HEK293T (cell line): ENCODE data around the gene FKBP2.

ENCODE experiments used
- CTCF ChIA-PET: fragments of 350-600 bp; formaldehyde crosslinking; extraction: SDS; loops from one replicate; lab custom pipeline; 2021; ENCODE audit warnings: antibody characterized with exemption, inconsistent platforms; lab: Yijun Ruan, JAX
- POLR2A ChIA-PET: fragments of 350-600 bp; formaldehyde crosslinking; extraction: SDS; loops from one replicate; lab custom pipeline; 2020; ENCODE audit warnings: antibody characterized with exemption, inconsistent platforms; lab: Yijun Ruan, JAX
- DNase-seq: peaks from one replicate; pipeline ENCODE4 v3.0.0; 2012; ENCODE audit warnings: mixed read lengths; ENCODE audit errors: extremely low spot score
- ARNT ChIP-seq: fragments of 450-650 bp; IDR thresholded peaks from 2 replicates; pipeline ENCODE4 v1.6.1; 2017; ENCODE audit warnings: mild to moderate bottlenecking
- BHLHE40 ChIP-seq: fragments of 450-650 bp; IDR thresholded peaks from 2 replicates; pipeline ENCODE4 v1.6.1; 2016; ENCODE audit warnings: mild to moderate bottlenecking, moderate library complexity, borderline replicate concordance
- CTBP1 ChIP-seq: fragments of 450-650 bp; IDR thresholded peaks from 2 replicates; pipeline ENCODE4 v1.6.1; 2016; ENCODE audit warnings: borderline replicate concordance
- ELF4 ChIP-seq: fragments of 450-650 bp; IDR thresholded peaks from 2 replicates; pipeline ENCODE4 v1.6.1; 2017; ENCODE audit warnings: antibody characterized with exemption
- FOXA1 ChIP-seq: fragments of 450-650 bp; IDR thresholded peaks from 2 replicates; pipeline ENCODE4 v1.6.1; 2016; ENCODE audit warnings: mild to moderate bottlenecking
- FOXK2 ChIP-seq: fragments of 450-650 bp; IDR thresholded peaks from 2 replicates; pipeline ENCODE4 v1.6.1; 2016; ENCODE audit warnings: mild to moderate bottlenecking
- FOXM1 ChIP-seq: fragments of 450-650 bp; IDR thresholded peaks from 2 replicates; pipeline ENCODE4 v1.6.1; 2017; ENCODE audit warnings: mild to moderate bottlenecking, borderline replicate concordance
- HDGF ChIP-seq: fragments of 450-650 bp; IDR thresholded peaks from 2 replicates; pipeline ENCODE4 v1.6.1; 2017; ENCODE audit warnings: antibody characterized with exemption, borderline replicate concordance
- L3MBTL2 ChIP-seq: fragments of 450-650 bp; conservative IDR thresholded peaks from 2 replicates; pipeline ENCODE4 v1.6.1; 2016; ENCODE audit warnings: mild to moderate bottlenecking
- LEF1 ChIP-seq: fragments of 450-650 bp; IDR thresholded peaks from 2 replicates; pipeline ENCODE4 v1.6.1; 2017; ENCODE audit warnings: mild to moderate bottlenecking, borderline replicate concordance
- NFRKB ChIP-seq: fragments of 450-650 bp; IDR thresholded peaks from 2 replicates; pipeline ENCODE4 v1.6.1; 2016; ENCODE audit warnings: mild to moderate bottlenecking, moderate library complexity
- PKNOX1 ChIP-seq: fragments of 450-650 bp; IDR thresholded peaks from 2 replicates; pipeline ENCODE4 v1.6.1; 2016
- SP1 ChIP-seq: fragments of 450-650 bp; IDR thresholded peaks from 2 replicates; pipeline ENCODE4 v1.6.1; 2017
- SUZ12 ChIP-seq: fragments of 450-650 bp; IDR thresholded peaks from 2 replicates; pipeline ENCODE4 v1.6.1; 2016; ENCODE audit warnings: mild to moderate bottlenecking
- TARDBP ChIP-seq: fragments of 450-650 bp; IDR thresholded peaks from 2 replicates; pipeline ENCODE4 v1.6.1; 2016
- ZNF384 ChIP-seq: fragments of 450-650 bp; IDR thresholded peaks from 2 replicates; pipeline ENCODE4 v1.6.1; 2016

Gene FKBP2

DNA sequence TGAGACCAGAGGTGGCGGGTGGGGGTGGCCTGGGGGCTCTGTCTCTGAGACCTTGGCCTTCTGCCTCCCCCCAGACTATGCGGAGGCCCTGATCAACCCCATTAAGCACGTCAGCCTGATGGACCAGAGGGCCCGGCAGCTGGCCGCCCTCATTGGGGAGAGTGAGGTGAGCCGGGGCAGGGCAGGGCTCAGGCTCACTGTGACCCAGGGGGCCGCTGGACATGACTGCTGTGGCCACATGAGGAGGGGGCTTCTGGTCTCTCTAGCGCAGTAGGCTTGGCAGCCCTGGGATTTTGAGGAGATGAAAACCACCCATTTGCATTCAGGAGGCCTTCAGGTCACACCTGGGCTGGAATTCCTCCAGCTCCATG, 23.0 kb downstream of the FKBP2 start:
- CTCF ChIA-PET: no interaction called here
- POLR2A ChIA-PET: interaction anchor here (0.6 to 2.3 kb wide), 7 partner anchors 13 to 78 kb away, joined by 3 to 5 read pairs (median 3); partner anchors contain the start of genes PLCB3, PPP1R14B, STIP1 and TRMT112

GRCh38 chr11:64264371-64264852, 23.5 kb downstream of the FKBP2 start:
- ChIA-PET CTCF (no interaction called here), POLR2A (interaction anchor here (0.6 to 2.3 kb wide), 6 partner anchors 17 to 79 kb away, joined by 3 to 5 read pairs (median 3); partner anchors contain the start of genes PPP1R14B, STIP1 and TRMT112)
- DNase-seq: no peak
- TF ChIP-seq L3MBTL2 (no peak), PKNOX1 (no peak), ELF4 (no peak), FOXM1 (no peak), HDGF (no peak), FOXA1 (no peak), SP1 (no peak), FOXK2 (no peak), ZNF384 (no peak), ARNT (no peak), SUZ12 (no peak), CTBP1 (no peak), LEF1 (no peak), TARDBP (no peak)

More for the DNA sequence above, 23.0 kb downstream of the FKBP2 start:
- no peak for TF ChIP-seq SUZ12
- no peak for TF ChIP-seq HDGF
- TF ChIP-seq PKNOX1: no peak
- no peak for TF ChIP-seq ELF4
- TF ChIP-seq FOXM1: no peak
- no peak for TF ChIP-seq FOXK2
- TF ChIP-seq L3MBTL2: no peak
- TF ChIP-seq BHLHE40: no peak
- no peak for TF ChIP-seq SP1
- no peak for TF ChIP-seq CTBP1
- TF ChIP-seq LEF1: no peak
- no peak for TF ChIP-seq NFRKB
- no peak for TF ChIP-seq TARDBP
- no peak for TF ChIP-seq ZNF384
- no peak for DNase-seq

DNA sequence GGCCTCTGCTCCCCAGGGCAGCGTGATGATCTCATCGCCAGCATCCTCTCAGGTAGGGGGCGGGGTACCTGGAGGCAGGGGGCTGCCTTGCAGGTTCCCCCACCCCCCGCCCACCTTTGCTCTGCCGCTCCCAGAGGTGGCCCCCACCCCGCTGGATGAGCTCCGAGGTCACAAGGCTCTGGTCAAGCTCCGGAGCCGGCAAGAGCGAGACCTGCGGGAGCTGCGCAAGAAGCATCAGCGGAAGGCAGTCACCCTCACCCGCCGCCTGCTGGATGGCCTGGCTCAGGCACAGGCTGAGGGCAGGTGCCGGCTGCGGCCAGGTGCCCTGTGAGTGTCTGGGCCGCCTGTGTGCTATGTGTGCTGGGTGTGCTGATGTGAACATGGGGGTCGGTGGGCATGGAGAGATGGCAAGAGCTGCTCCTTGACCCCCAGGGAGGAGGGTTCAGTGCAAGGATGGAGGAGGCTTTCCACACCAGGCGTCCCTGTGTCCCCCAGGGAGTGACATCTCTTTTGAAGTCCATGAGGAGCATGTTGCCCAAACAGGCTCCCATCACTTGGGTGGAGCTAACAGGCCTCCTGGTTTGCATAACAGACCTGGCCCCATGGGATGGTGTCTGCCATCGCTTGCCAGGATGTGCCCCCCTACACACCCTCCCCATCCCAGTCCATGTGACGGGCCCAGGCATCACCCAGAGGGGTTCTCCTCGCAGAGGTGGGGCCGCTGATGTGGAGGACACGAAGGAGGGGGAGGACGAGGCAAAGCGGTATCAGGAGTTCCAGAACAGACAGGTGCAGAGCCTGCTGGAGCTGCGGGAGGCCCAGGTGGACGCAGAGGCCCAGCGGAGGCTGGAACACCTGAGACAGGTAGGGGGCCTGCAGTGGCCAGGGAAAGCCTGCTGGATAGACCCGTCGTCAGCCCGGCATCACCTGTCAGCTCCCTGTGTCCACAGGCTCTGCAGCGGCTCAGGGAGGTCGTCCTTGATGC, 24.6 kb downstream of the FKBP2 start:
- ChIA-PET CTCF (no interaction called here), POLR2A (interaction anchor here (0.7 to 2.3 kb wide), 5 partner anchors 10 to 26 kb away, joined by 3 to 5 read pairs (median 3); partner anchors contain the start of gene PPP1R14B)
- DNase-seq: no peak
- no peak for TF ChIP-seq FOXK2
- TF ChIP-seq HDGF: no peak
- no peak for TF ChIP-seq SP1
- TF ChIP-seq ELF4: no peak

DNA sequence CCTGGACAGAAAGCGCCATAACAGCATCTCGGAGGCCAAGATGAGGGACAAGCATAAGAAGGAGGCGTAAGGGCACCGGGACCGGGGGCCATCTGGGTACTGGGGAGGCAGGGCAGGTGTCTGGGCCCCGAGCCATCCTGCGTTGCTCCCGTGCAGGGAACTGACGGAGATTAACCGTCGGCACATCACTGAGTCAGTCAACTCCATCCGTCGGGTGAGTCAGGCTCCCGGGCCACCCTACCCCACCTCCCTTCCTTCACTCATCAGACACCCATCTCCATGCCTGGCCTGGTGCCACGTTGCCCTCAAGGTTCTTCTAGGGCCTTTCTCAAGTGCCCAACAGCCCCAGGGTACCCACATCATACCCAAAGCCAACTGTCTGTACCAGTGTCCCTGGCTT, 25.4 kb downstream of the FKBP2 start:
- ChIA-PET POLR2A (no interaction called here), CTCF (no interaction called here)
- no peak for DNase-seq
- TF ChIP-seq FOXM1: no peak
- no peak for TF ChIP-seq SP1
- TF ChIP-seq ELF4: no peak
- TF ChIP-seq CTBP1: no peak
- TF ChIP-seq SUZ12: no peak
- no peak for TF ChIP-seq FOXA1
- TF ChIP-seq ARNT: no peak
- TF ChIP-seq ZNF384: no peak
- TF ChIP-seq BHLHE40: no peak
- no peak for TF ChIP-seq TARDBP
- no peak for TF ChIP-seq L3MBTL2
- no peak for TF ChIP-seq HDGF
- no peak for TF ChIP-seq PKNOX1

DNA sequence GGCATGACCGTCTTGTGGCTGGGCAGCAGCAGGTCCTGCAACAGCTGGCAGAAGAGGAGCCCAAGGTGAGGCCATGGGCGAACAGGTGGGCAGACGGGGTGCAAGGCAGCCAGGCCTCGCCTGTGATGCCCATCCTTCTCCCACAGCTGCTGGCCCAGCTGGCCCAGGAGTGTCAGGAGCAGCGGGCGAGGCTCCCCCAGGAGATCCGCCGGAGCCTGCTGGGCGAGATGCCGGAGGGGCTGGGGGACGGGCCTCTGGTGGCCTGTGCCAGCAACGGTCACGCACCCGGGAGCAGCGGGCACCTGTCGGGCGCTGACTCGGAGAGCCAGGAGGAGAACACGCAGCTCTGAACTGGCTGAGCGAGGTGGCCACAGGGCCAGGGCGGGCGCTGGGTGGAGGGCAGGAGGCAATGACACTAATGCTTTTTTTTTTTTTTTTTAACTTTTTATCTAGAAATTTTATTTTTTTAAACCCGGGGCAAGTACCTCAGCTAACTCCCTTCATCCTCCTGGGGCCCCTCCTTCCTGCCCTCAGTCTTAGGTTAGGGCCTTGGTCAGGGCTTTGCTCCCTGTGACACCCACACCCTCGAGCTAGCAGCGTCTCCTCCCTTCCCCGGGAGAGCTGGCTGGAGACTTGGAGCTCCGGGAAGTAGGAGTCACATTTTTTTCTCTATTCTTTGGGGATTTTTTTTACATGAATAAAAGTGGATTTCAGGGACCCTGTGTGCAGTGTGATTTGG, 26.5 kb downstream of the FKBP2 start:
- ChIA-PET CTCF (interaction anchor here (1.2 kb wide), 1 partner anchor 16 kb away, joined by 3 read pairs; no protein-coding TSS in a partner anchor), POLR2A (interaction anchor here (0.8 to 5.5 kb wide), 3 partner anchors 19 to 41 kb away, joined by 3 to 78 read pairs (median 3); partner anchors contain the start of genes NUDT22, PLCB3, PPP1R14B and TRPT1)
- no peak for TF ChIP-seq PKNOX1
- no peak for TF ChIP-seq FOXM1
- TF ChIP-seq FOXA1: no peak
- no peak for TF ChIP-seq ELF4
- TF ChIP-seq BHLHE40: no peak
- no peak for TF ChIP-seq LEF1
- TF ChIP-seq ARNT: no peak
- no peak for TF ChIP-seq L3MBTL2
- TF ChIP-seq TARDBP: no peak
- no peak for TF ChIP-seq ZNF384
- no peak for DNase-seq
